ENCODE data around the gene INS.

INS gene

DNA sequence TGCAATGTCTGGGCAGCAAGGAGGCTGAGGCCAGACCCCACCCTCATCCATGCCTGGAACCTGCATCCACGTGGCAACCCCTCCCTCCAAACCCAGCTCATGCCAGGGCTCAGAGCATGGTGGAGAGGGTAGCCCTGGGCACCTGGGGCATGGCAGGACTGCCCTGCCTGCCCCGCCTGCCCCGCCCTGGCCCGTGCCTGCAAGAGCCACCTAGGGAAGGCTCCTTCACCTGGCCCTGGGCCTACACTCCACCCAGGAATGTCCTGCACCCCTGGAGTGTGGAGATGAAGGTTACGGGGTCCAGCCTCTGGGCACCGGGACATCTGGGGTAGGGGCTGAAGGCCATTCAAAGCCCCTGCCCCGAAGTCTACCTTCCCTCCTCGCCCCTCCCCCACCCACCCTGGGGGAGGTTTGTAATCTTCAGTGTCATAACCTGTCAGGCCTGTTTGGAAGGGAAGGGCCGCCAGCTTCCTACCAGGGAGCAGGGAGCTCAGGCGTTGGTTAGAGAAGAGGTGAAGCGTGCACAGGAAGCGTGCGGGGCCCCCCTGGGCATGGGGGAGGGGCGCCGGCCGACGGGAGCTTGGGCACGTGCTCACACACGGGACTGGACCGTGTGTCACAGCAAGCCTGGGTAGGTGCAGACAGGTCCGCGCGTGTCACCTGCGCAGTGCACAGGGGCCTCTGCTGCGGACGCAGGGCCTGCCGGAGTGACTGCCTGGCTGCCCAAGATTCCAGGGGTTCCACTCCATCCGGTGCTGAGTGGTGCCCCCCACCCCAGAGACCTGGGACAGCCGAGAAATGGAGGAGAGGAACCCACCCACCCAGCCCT lies 41.3 kb upstream of the INS start:
- H3K4me3 ChIP-seq (ENCODE audit: low read depth, low read length): no peak overlapping the region
- TF ChIP-seq, protein P1, sequence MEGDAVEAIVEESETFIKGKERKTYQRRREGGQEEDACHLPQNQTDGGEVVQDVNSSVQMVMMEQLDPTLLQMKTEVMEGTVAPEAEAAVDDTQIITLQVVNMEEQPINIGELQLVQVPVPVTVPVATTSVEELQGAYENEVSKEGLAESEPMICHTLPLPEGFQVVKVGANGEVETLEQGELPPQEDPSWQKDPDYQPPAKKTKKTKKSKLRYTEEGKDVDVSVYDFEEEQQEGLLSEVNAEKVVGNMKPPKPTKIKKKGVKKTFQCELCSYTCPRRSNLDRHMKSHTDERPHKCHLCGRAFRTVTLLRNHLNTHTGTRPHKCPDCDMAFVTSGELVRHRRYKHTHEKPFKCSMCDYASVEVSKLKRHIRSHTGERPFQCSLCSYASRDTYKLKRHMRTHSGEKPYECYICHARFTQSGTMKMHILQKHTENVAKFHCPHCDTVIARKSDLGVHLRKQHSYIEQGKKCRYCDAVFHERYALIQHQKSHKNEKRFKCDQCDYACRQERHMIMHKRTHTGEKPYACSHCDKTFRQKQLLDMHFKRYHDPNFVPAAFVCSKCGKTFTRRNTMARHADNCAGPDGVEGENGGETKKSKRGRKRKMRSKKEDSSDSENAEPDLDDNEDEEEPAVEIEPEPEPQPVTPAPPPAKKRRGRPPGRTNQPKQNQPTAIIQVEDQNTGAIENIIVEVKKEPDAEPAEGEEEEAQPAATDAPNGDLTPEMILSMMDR (IDR thresholded peaks at IDR 0.05; ENCODE audit: low read depth, low read length): no peak

DNA sequence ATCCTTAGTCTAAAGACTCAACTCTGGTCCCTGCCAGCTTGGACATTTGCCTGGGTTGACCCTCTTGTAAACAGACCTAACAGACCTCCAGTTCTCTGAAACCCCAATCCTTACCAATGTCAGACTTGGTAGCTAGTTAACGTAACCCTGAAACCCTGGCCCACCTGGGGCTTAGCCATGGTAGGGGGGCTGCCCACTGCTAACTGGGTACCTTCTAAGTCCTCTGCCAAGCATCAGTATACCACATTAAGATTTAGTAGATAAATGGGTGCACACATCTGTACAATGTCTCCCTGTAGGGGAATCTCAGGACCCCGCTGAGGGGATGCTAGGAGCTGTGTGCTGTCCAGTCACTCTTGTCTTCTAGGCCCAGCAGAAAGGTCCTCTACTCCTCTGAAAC lies 40.5 kb upstream of the INS start:
- no peak overlapping the region for H3K4me3 ChIP-seq (ENCODE audit: low read depth, low read length)
- TF ChIP-seq, protein P1 (IDR thresholded peaks at IDR 0.05; ENCODE audit: low read depth, low read length): no peak

DNA sequence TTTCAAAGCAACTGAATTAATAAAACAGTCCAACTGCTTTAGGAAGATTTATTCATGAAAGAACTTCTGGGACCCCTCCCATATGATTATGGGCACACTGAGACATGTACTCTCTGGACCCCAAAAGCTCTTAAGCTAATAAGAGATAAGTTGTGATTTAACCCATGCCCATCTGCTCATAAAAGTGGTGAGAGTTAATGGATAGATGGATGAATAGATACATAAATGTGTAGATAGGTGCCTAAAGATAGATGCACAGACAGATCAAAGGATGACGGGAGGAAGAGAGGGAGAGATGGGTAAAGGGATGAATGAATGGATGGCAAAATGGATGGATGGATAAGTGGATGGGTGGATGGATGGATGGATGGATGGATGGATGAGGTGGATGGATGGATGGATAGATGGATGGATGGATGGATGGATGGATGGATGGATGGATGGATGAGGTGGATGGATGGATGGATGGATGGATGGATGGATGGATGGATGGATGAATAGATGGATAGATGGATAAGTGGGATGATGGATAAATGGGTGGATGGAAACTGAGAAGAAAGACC lies 40.0 kb upstream of the INS start:
- TF ChIP-seq, protein P1 (IDR thresholded peaks at IDR 0.05; ENCODE audit: low read depth, low read length): no peak
- no peak overlapping the region for H3K4me3 ChIP-seq (ENCODE audit: low read depth, low read length)

DNA sequence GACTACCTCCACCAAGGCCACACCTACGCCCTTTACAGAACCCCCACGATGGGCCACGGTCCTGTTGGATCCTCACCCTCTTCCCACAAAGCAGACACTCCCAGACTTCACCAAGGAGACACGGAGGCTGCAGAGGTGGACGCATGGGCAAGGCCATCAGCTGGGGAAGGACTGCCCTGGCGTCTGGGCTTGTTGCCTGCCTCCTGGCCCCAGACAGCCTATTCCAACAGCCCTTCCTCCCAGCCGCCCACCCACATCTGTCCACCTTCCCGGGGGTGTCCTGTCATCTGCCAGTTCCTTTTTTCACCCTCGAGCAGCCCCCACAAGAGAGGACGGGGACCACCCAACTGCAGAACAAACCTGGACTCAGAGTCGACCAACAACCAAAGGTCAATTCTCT lies 39.5 kb upstream of the INS start:
- no peak overlapping the region for H3K4me3 ChIP-seq (ENCODE audit: low read depth, low read length)
- TF ChIP-seq, protein P1 (IDR thresholded peaks at IDR 0.05; ENCODE audit: low read depth, low read length): no peak

DNA sequence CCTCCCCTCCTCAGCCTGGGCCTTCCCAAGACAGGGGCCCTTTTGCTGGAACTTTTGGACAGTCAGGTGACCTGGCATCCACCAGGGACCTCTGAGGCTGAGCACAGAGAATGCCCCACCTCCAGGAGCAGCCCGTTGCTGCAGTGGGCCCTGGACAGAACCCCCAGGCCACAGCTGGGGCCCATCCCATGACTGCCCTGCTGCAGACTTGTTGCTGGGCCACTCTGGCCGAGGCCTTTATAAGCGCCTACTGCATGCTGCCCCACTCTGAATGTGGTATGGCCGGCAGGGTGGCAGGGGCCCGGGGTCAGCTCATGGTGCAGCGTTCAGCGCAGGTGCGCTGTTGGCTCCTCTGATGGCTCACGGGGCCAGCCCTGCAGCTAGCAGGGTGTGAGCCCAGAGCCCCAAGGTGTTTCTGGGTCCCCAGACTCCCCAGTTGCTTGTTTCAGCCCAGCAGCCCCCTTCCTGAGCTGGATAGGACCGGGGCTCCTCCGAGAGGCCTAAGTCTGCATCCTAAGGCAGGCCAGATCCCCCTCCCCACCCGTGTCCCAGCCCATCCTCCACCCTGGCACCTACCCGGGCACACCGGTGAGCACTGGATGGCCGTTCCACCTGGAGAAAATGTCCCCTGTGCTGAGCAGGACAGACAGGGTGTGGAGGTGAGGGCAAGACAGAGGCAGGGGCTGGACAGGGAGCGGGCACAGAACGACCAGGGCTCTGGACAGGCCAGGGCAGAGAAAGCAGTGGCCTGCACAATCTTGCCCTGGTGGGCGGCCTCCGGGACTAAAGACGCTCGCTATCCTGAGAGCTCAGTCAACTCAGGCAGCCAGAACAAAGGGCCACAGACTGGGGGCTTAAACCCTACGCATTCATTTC lies 38.7 kb upstream of the INS start:
- TF ChIP-seq, protein P1 (IDR thresholded peaks at IDR 0.05; ENCODE audit: low read depth, low read length): no peak
- no peak overlapping the region for H3K4me3 ChIP-seq (ENCODE audit: low read depth, low read length)

DNA sequence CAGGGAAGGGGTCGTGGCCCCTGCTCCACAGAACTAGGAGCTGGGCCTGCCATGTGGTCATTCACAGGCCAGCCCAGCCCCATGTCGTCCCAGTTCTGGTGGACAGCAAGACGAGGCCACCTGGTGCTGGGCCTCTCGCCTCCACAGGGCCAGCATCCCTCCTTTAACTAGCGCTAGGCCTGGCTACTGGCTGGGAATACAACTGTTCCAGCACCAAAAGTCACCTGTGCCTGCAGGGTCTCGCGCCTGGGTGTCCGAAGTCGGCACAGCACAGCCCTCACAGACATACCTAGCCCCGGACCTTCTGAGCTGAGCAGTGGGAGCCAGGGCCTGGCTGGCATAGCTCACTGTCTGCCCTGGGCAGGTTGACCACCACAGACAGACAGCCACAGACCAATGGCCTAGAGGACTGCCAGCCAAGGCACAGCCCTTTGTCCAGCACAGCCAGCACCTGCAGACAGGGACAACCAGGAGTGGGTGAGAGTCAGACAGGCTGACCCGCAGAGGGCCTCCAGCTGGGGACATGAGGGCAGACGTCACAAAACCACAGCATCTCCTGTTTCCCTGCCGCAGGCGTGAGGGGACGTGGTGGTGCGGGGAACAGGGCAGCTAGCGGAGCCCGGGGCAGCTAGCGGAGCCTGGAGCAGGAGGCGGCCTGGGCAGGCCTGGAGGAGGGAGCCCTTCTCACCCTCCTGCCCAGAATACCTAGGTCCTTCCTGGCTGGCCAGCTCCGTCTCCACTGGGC lies 37.8 kb upstream of the INS start:
- TF ChIP-seq, protein P1 (IDR thresholded peaks at IDR 0.05; ENCODE audit: low read depth, low read length): no peak

More for the DNA sequence above, 37.8 kb upstream of the INS start:
- no peak overlapping the region for H3K4me3 ChIP-seq (ENCODE audit: low read depth, low read length)

Measured in WI38 (cell line).